ENCODE data around the gene ATG14. TPM values are rescaled to one million over a fixed set of nuclear protein-coding genes. Genes with fewer than 3 reads are reported as not detected.

The ATG14 gene
- total and polyA plus RNA-seq, 2 of the 13 experiments (the other 11 are each of a cell fraction or from before 2014, with no cell fraction given) = 7.2 to 9.1 TPM

- Histone ChIP-seq H2AFZ (ENCODE audit: low read length) (no peak overlapping the region), H3K79me2 (ENCODE audit: insufficient read depth, low read length) (no peaks in the 10 kb centered on the region), H3K36me3 (replicated peaks in 1 of 2; ENCODE audit: control insufficient read depth in 1 of 2, insufficient read depth in 2 of 2, low read length in 2 of 2) (no peaks in the 10 kb centered on the region), H3K27me3 (ENCODE audit: control insufficient read depth in 1 of 2, insufficient read depth in 2 of 2, low read length in 2 of 2) (no peaks in the 10 kb centered on the region), H3K9me3 (ENCODE audit: low read length) (no peaks in the 10 kb centered on the region), H3K4me2 (ENCODE audit: low read depth, low read length) (no peak overlapping the region), H3K4me1 (ENCODE audit: insufficient read depth, low read length) (peaks cover 33% of the 10 kb centered on the region), H3K9ac (ENCODE audit: insufficient read depth, low read depth, low read length) (no peak overlapping the region), H3K27ac (ENCODE audit: extremely low read length, insufficient read depth, low read length) (no peak overlapping the region), H4K20me1 (ENCODE audit: insufficient read depth, low read length) (no peaks in the 10 kb centered on the region), H3K4me3 (replicated peaks in 1 of 3; ENCODE audit: insufficient read depth in 1 of 3, low read depth in 2 of 3, low read length in 3 of 3) (no peak overlapping the region)
- WGBS (ENCODE audit: low lambda C conversion rate) = 28% methylated on average over 3 of the region's 3 CpGs
- in situ Hi-C loops (cut with HindIII; ENCODE audit: extremely low pct_ligation_motif_present, low pct_unique_long_range_greater_than_20kb) = loop anchor here (5.0 to 25.0 kb wide), 3 partner anchors 220 to 1042 kb away; no protein-coding TSS in a partner anchor
- no peak for ATAC-seq
- intact Hi-C loops (cut with micrococcal nuclease; ENCODE audit: unreplicated experiment) = loop anchor here (10.0 kb wide), 2 partner anchors 158 to 222 kb away; partner anchors contain the start of gene FBXO34
- FAIRE-seq = no peak
- DNase-seq (ENCODE audit: low spot score) = no peak
- no peak for TF ChIP-seq GZF1 (CRISPR knock-in tag; IDR thresholded peaks at IDR 0.05)
- no peak for TF ChIP-seq BCL6 (CRISPR knock-in tag; IDR thresholded peaks at IDR 0.05)
- TF ChIP-seq ESRRA (CRISPR knock-in tag; IDR thresholded peaks at IDR 0.05; ENCODE audit: low read depth) = no peak
- TF ChIP-seq ZNF7 (CRISPR knock-in tag; IDR thresholded peaks at IDR 0.05) = no peak
- TF ChIP-seq ZNF761 (CRISPR knock-in tag; conservative IDR thresholded peaks at IDR 0.05) = no peak
- no peak for TF ChIP-seq SETDB1 (CRISPR knock-in tag; IDR thresholded peaks at IDR 0.05; ENCODE audit: borderline replicate concordance)
- TF ChIP-seq TRIM22 (IDR thresholded peaks at IDR 0.05) = no peak
- no peak for TF ChIP-seq ZNF12 (CRISPR knock-in tag; IDR thresholded peaks at IDR 0.05)
- TF ChIP-seq ELK4 (CRISPR knock-in tag; IDR thresholded peaks at IDR 0.05; ENCODE audit: borderline replicate concordance) = no peak
- no peak for TF ChIP-seq ZNF691 (CRISPR knock-in tag; IDR thresholded peaks at IDR 0.05; ENCODE audit: borderline replicate concordance, low read depth)
- TF ChIP-seq ZSCAN20 (CRISPR knock-in tag; IDR thresholded peaks at IDR 0.05; ENCODE audit: borderline replicate concordance) = no peak
- no peak for TF ChIP-seq LBX2 (CRISPR knock-in tag; IDR thresholded peaks at IDR 0.05; ENCODE audit: borderline replicate concordance)
- ChIA-PET CTCF (ENCODE audit: low intra/inter-chr PET ratio, low total read pairs) (no interaction called here), POLR2A (no interaction called here)
- BruUV-seq (replicated peaks) = no TSS peak
Observed at GRCh38 chr14:55432628-55433027, 21.0 kb upstream of the ATG14 start.

Data from HepG2 (cell line).